ENCODE data around the gene ADM2. TPM values are rescaled to one million over a fixed set of nuclear protein-coding genes. Genes with fewer than 3 reads are reported as not detected.
A peak's percentile ranks its signal among the peaks of the same experiment; 100 is the strongest.

ADM2 gene
- total and polyA plus RNA-seq, 3 experiments from 2014 or later: 0.24 to 3.5 (median 3.4) TPM

DNA sequence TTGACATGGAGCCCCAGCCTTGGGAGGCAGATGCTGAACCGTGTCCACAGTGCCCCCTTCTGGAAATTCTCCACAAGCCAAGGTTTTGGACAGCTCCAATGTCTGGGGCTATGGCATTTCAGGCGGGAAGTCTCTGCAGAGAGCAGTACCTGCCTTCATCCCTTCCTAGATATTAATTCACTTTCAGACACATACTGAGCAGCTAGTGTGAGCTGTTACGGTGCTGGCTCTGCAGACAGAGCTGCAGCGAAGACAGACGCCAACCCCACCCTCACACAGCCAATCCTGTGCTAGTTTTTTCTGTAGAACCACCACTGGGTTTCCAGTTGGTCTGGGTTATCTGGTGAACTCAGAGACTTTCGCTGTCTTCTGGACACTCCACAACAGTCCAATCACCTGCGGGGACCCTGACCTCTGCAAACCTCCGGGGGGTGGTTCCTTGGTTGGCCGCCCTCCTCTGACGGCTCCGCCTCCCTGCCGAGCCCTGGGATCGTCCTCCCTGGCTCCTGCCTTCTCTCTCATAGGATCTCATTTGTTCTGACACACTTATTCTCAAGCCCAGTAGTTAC, 17.1 kb downstream of the ADM2 start:
- POLR2A ChIA-PET: interaction anchor here (1.0 to 1.8 kb wide), 4 partner anchors 9 to 84 kb away, joined by 4 to 8 read pairs (median 6); partner anchors contain the start of genes CHKB, LMF2 and SCO2
- H3K4me3 Mint-ChIP-seq: no peak overlapping the region
- H3K9me3 ChIP-seq (ENCODE audit: low read length): no peaks in the 10 kb centered on the region
- H3K4me1 ChIP-seq (ENCODE audit: insufficient read depth, low read length): peaks cover 9% of the 10 kb centered on the region
- H3K9me3 Mint-ChIP-seq: no peaks in the 10 kb centered on the region
- H3K36me3 Mint-ChIP-seq: peaks cover 0 to 7% (median 0%) of the 10 kb centered on the region in 3 donors
- H3K4me1 Mint-ChIP-seq: peaks cover 0 to 4% (median 3%) of the 10 kb centered on the region in 3 donors
- no peaks in the 10 kb centered on the region for H3K36me3 ChIP-seq (ENCODE audit: insufficient read depth, low read length)
- no peaks in the 10 kb centered on the region for H3K27me3 ChIP-seq (ENCODE audit: insufficient read depth, low read length, poor library complexity, severe bottlenecking)
- H3K27ac Mint-ChIP-seq: peak overlapping the region in 1 of 8 donors; percentile 56
- CTCF ChIA-PET: interaction anchor here (0.8 to 3.7 kb wide), 35 partner anchors 8 to 256 kb away, joined by 3 to 19 read pairs (median 4); partner anchors contain the start of genes HDAC10, LMF2, MIOX and NCAPH2
- peak; percentile 35 to 81 (median 64) for DNase-seq
- no peak overlapping the region for H3K4me3 ChIP-seq (ENCODE audit: low read length)
- H3K27ac ChIP-seq (ENCODE audit: low read depth, low read length): no peak overlapping the region
- no peaks in the 10 kb centered on the region for H3K27me3 Mint-ChIP-seq

DNA sequence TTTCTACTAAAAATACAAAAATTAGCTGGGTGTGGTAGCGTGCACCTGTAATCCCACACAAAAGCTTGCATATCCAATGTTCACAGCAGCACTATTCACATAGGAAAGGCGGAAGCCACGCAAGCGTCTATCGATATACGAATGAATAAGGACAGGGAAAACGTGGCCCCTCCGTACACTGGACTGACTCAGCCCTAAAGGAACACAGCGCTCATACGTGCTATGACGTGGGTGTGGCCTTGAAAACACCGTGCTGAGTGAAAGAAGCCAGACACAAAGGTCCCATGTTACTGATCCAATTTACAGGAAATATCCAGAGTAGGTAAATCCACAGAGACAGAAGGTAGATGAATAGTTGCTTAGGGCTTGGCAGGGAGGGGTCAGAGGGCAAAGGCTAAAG, 19.1 kb downstream of the ADM2 start:
- CTCF ChIA-PET: interaction anchor here (1.5 to 1.7 kb wide), 2 partner anchors 25 to 224 kb away, joined by 3 to 9 read pairs; partner anchors contain the start of gene SCO2
- H3K4me1 Mint-ChIP-seq: peaks cover 0 to 4% (median 3%) of the 10 kb centered on the region in 3 donors

DNA sequence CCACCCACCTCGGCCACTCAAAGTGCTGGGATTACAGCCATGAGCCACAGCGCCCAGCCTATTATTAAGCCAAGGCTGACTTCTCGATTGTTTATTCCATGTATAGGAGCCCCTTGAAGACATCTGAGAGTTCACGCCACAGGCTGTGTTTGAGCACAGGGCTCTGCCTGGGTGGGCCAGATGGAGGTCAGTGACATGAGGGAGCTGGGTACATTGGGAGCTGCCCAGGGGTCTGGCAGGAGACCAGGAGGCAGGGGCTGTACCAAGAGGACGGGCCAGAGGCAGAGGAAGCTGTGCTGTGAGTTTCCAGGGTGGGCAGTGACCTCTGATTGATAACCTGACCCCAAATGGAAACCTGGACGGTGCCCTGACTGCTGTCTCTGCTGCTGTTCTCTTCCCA, 20.8 kb downstream of the ADM2 start:
- H3K36me3 Mint-ChIP-seq: peaks cover 0 to 19% (median 0%) of the 10 kb centered on the region in 3 donors
- H3K27ac ChIP-seq (ENCODE audit: low read depth, low read length): no peak overlapping the region
- peaks cover 11% of the 10 kb centered on the region for H3K36me3 ChIP-seq (ENCODE audit: insufficient read depth, low read length)
- peaks cover 20% of the 10 kb centered on the region for H3K4me1 ChIP-seq (ENCODE audit: insufficient read depth, low read length)
- ChIA-PET POLR2A (no interaction called here), CTCF (interaction anchor here (1.0 to 1.6 kb wide), 4 partner anchors 23 to 251 kb away, joined by 3 to 5 read pairs (median 3); partner anchors contain the start of genes HDAC10 and SCO2)
- no peaks in the 10 kb centered on the region for H3K9me3 Mint-ChIP-seq
- H3K4me1 Mint-ChIP-seq: peaks cover 0 to 12% (median 4%) of the 10 kb centered on the region in 3 donors
- H3K4me3 ChIP-seq (ENCODE audit: low read length): no peak overlapping the region
- H3K27ac Mint-ChIP-seq: peak overlapping the region in 1 of 8 donors; percentile 75
- H3K27me3 ChIP-seq (ENCODE audit: insufficient read depth, low read length, poor library complexity, severe bottlenecking): no peaks in the 10 kb centered on the region
- DNase-seq: no peak
- H3K9me3 ChIP-seq (ENCODE audit: low read length): no peaks in the 10 kb centered on the region
- peak overlapping the region in 2 of 7 donors; percentile 24 to 34 for H3K4me3 Mint-ChIP-seq
- no peaks in the 10 kb centered on the region for H3K27me3 Mint-ChIP-seq

More for the DNA sequence above, 19.1 kb downstream of the ADM2 start:
- Histone ChIP-seq H3K4me1 (ENCODE audit: insufficient read depth, low read length) (peaks cover 9% of the 10 kb centered on the region), H3K4me3 (ENCODE audit: low read length) (no peak overlapping the region), H3K36me3 (ENCODE audit: insufficient read depth, low read length) (peaks cover 9% of the 10 kb centered on the region), H3K27me3 (ENCODE audit: insufficient read depth, low read length, poor library complexity, severe bottlenecking) (no peaks in the 10 kb centered on the region), H3K9me3 (ENCODE audit: low read length) (no peaks in the 10 kb centered on the region), H3K27ac (ENCODE audit: low read depth, low read length) (no peak overlapping the region)
- DNase-seq: no peak
- POLR2A ChIA-PET: no interaction called here
- H3K27ac Mint-ChIP-seq: peak overlapping the region in 3 of 8 donors; percentile 26 to 89 (median 39)
- no peaks in the 10 kb centered on the region for H3K9me3 Mint-ChIP-seq
- no peaks in the 10 kb centered on the region for H3K27me3 Mint-ChIP-seq
- H3K36me3 Mint-ChIP-seq: peaks cover 0 to 13% (median 0%) of the 10 kb centered on the region in 3 donors
- no peak overlapping the region for H3K4me3 Mint-ChIP-seq

DNA sequence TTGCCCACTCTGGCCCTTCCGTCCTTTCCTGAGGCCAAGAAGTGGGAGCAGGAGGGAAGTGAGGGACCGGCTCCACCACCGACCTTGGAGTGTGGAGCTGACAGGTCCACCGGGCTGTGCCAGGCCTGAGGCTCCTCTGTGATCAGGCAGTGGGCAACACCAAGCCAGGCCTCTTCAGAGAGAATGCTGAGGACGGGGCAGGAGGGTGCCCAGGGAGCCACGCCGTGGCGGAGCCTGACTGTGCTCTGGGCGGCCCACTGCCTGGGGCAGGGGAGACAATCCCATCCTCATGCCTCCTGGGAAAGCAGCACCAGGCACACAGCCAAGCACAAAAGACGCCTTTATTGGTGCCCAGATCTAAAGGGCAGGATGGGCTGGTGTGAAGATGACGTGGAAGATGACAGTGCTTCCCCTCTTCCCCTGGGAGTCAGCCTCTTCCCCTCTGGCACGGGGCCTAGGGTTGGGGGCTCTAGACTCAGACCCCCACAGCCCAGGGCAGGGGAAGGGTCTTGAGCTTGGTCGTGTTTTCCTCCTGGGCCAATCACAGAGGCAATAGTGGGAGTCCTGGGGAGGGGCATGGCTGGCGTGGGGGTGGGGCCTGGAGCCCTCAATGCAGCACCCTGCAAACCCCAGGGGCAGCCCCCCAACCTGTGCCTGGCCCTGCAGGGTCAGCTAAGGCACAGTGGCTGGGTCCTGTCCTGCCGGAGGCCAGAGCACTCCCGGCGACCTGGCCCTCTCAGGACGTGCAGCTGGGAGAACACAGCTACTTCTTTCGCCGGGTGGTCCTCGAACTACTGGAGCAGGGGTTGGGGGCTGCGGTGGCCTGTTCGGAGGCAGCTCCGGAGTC, 21.5 kb downstream of the ADM2 start:
- H3K27me3 ChIP-seq (ENCODE audit: insufficient read depth, low read length, poor library complexity, severe bottlenecking): no peaks in the 10 kb centered on the region
- Mint-ChIP-seq H3K4me3 (no peak overlapping the region), H3K9me3 (no peaks in the 10 kb centered on the region), H3K36me3 (peaks cover 0 to 23% (median 0%) of the 10 kb centered on the region in 3 donors), H3K4me1 (peaks cover 0 to 16% (median 7%) of the 10 kb centered on the region in 3 donors), H3K27ac (peak overlapping the region in 1 of 8 donors; percentile 75), H3K27me3 (no peaks in the 10 kb centered on the region)
- POLR2A ChIA-PET: no interaction called here
- H3K27ac ChIP-seq (ENCODE audit: low read depth, low read length): no peak overlapping the region
- H3K9me3 ChIP-seq (ENCODE audit: low read length): no peaks in the 10 kb centered on the region
- peaks cover 11% of the 10 kb centered on the region for H3K36me3 ChIP-seq (ENCODE audit: insufficient read depth, low read length)
- CTCF ChIA-PET: interaction anchor here (0.9 to 1.6 kb wide), 5 partner anchors 23 to 251 kb away, joined by 3 to 5 read pairs (median 3); partner anchors contain the start of genes HDAC10 and SCO2
- H3K4me1 ChIP-seq (ENCODE audit: insufficient read depth, low read length): peaks cover 20% of the 10 kb centered on the region
- no peak for DNase-seq
- H3K4me3 ChIP-seq (ENCODE audit: low read length): no peak overlapping the region

DNA sequence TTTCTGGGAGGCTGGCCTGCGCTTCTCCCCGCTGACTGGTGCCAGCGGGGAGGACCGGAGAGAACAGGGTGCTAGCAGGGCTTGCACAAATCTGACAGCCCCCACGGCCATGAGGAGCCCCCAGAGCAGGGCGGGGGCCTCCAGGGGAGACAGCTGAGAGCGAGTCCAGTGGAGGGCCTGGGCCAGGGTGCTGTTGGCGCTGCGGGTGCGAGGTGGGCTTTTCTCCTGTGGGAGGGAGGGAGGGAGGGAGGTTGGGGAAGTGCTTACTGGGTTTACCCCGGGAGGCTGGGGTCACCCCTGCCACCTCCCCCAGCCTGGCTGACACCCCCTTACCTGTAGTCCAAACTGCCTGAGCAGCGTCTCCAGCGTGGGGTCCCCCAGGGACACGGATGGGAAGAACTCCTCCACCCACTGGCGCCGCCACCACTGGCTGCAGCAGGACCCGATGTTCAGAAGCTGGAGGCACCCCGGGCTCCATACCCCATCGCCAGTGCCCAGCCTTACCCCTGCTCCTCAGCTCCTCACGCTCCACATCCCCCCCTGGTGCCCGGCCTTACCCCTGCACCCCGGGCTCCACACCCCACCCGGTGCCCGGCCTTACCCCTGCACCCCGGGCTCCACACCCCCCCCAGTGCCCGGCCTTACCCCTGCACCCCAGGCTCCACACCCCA, 22.3 kb downstream of the ADM2 start:
- Mint-ChIP-seq H3K27me3 (no peaks in the 10 kb centered on the region), H3K9me3 (no peaks in the 10 kb centered on the region), H3K36me3 (peaks cover 0 to 27% (median 0%) of the 10 kb centered on the region in 3 donors), H3K4me1 (peaks cover 1 to 17% (median 8%) of the 10 kb centered on the region in 3 donors), H3K4me3 (no peak overlapping the region), H3K27ac (no peak overlapping the region)
- no peaks in the 10 kb centered on the region for H3K9me3 ChIP-seq (ENCODE audit: low read length)
- ChIA-PET CTCF (interaction anchor here (0.9 to 1.1 kb wide), 2 partner anchors 22 to 117 kb away, joined by 4 to 5 read pairs; partner anchors contain the start of gene SCO2), POLR2A (no interaction called here)
- peaks cover 11% of the 10 kb centered on the region for H3K36me3 ChIP-seq (ENCODE audit: insufficient read depth, low read length)
- H3K27ac ChIP-seq (ENCODE audit: low read depth, low read length): no peak overlapping the region
- peaks cover 14% of the 10 kb centered on the region for H3K4me1 ChIP-seq (ENCODE audit: insufficient read depth, low read length)
- H3K27me3 ChIP-seq (ENCODE audit: insufficient read depth, low read length, poor library complexity, severe bottlenecking): no peaks in the 10 kb centered on the region
- DNase-seq: no peak
- H3K4me3 ChIP-seq (ENCODE audit: low read length): no peak overlapping the region

DNA sequence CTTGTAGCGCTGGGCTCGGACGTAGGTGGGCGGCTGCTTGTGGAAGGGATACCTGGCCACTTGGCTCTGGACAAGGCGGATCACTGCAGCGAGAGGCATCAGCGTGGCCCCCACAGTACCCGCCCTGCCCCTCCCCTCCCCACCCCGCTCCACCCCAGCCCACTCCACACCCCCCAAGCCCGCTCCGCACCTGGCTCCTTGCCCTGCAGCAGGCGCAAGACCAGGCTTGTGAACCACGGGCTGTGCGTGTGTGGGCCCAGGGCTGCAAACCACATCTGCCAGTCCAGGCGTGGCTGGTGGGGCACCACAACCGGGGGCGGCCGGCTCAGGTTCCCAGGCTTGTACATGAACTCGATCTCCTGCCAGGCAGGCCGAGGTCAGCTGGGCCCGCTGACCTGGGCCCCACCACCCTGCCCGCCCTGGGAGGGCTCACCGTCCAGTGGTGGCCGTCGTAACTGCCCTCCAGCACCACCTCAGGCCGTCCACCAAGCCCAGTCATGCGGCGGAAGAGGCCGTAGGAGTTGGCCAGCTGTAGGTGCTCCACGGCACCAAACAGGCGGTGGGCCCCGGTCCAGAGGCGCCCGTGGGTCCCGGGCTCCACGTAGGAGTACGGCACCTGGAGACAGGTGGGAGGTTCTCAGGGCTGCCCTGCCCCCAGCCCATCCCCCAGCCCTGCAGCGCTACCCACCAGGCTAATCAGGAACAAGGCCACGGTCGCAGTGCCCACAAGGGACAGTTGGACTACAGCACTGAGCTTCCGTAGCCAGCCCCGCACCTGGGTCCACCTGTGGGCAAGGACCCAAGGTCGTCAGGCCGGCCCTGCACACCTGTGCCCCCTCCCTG, 23.2 kb downstream of the ADM2 start:
- Mint-ChIP-seq H3K27ac (no peak overlapping the region), H3K27me3 (no peaks in the 10 kb centered on the region), H3K9me3 (no peaks in the 10 kb centered on the region), H3K4me3 (no peak overlapping the region), H3K4me1 (peaks cover 11 to 27% (median 18%) of the 10 kb centered on the region in 3 donors), H3K36me3 (peaks cover 0 to 30% (median 0%) of the 10 kb centered on the region in 3 donors)
- Histone ChIP-seq H3K27ac (ENCODE audit: low read depth, low read length) (no peak overlapping the region), H3K4me1 (ENCODE audit: insufficient read depth, low read length) (peaks cover 23% of the 10 kb centered on the region), H3K36me3 (ENCODE audit: insufficient read depth, low read length) (peaks cover 11% of the 10 kb centered on the region), H3K4me3 (ENCODE audit: low read length) (no peak overlapping the region), H3K27me3 (ENCODE audit: insufficient read depth, low read length, poor library complexity, severe bottlenecking) (no peaks in the 10 kb centered on the region), H3K9me3 (ENCODE audit: low read length) (no peaks in the 10 kb centered on the region)
- DNase-seq: no peak
- CTCF ChIA-PET: interaction anchor here (1.7 to 8.7 kb wide), 2 partner anchors 20 to 34 kb away, joined by 4 to 91 read pairs; partner anchors contain the start of gene SCO2
- POLR2A ChIA-PET: interaction anchor here (0.5 to 1.0 kb wide), 2 partner anchors 35 to 116 kb away, joined by 3 to 7 read pairs; no protein-coding TSS in a partner anchor

DNA sequence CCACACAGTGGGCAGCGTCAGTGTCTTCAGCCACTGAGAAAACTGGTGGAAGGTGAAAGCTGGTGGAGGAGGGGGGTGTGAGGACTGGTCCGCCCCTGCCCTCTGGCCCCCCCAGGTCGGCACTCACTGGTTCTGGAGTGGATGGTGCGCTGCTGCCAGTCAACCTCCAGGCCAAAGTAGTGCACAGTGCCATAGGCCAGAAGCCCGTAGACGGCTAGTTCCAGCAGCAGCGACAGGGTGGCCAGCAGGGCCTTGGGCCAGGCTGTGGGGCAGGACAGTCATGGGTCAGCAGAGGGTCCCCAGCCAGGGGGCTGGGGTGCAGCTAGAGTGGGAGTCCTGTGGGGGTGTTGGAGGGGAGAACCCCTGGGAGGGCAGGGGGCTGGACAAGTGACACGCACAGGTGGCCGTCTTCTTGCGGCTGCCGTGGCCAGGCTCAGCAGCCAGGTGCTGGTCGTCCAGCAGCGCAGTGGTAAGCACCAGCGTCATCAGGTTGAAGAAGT, 24.0 kb downstream of the ADM2 start:
- no peak overlapping the region for H3K27ac ChIP-seq (ENCODE audit: low read depth, low read length)
- H3K4me3 Mint-ChIP-seq: peak overlapping the region in 4 of 7 donors; percentile 11 to 78 (median 43)
- H3K27me3 Mint-ChIP-seq: no peaks in the 10 kb centered on the region
- no peak overlapping the region for H3K27ac Mint-ChIP-seq
- H3K27me3 ChIP-seq (ENCODE audit: insufficient read depth, low read length, poor library complexity, severe bottlenecking): no peaks in the 10 kb centered on the region
- H3K36me3 ChIP-seq (ENCODE audit: insufficient read depth, low read length): peaks cover 11% of the 10 kb centered on the region
- CTCF ChIA-PET: interaction anchor here (1.7 to 8.7 kb wide), 2 partner anchors 20 to 34 kb away, joined by 4 to 91 read pairs; partner anchors contain the start of gene SCO2
- H3K9me3 Mint-ChIP-seq: no peaks in the 10 kb centered on the region
- no peak overlapping the region for H3K4me3 ChIP-seq (ENCODE audit: low read length)
- H3K4me1 Mint-ChIP-seq: peaks cover 12 to 28% (median 19%) of the 10 kb centered on the region in 3 donors
- DNase-seq: no peak
- peaks cover 0 to 31% (median 0%) of the 10 kb centered on the region in 3 donors for H3K36me3 Mint-ChIP-seq
- POLR2A ChIA-PET: interaction anchor here (1.0 kb wide), 1 partner anchor 116 kb away, joined by 3 read pairs; no protein-coding TSS in a partner anchor
- H3K9me3 ChIP-seq (ENCODE audit: low read length): no peaks in the 10 kb centered on the region
- peaks cover 23% of the 10 kb centered on the region for H3K4me1 ChIP-seq (ENCODE audit: insufficient read depth, low read length)

Data from CD8-positive, alpha-beta memory T cell (primary cell).